ENCODE measurements around the gene PPM1N. TPM values are rescaled to one million over a fixed set of nuclear protein-coding genes. Genes with fewer than 3 reads are reported as not detected.
A peak's percentile ranks its signal among the peaks of the same experiment; 100 is the strongest.

The PPM1N gene
- total RNA-seq, 1 experiment from 2014 or later, result 5.2 TPM

- Histone ChIP-seq H3K9me3 (ENCODE audit: control insufficient read depth in 1 of 2, insufficient read depth in 1 of 2, low read depth in 1 of 2, low read length in 2 of 2) (no peaks in the 10 kb centered on the region), H3K36me3 (ENCODE audit: control insufficient read depth in 1 of 2, insufficient read depth in 2 of 2, low read length in 2 of 2) (peaks cover 0 to 5% of the 10 kb centered on the region in 2 experiments; a peak in 1 of 4 replicates), H3K9ac (ENCODE audit: low read length) (peak overlapping the region; percentile 98), H3K79me2 (ENCODE audit: insufficient read depth, low read length) (peaks cover 72% of the 10 kb centered on the region), H4K20me1 (ENCODE audit: insufficient read depth) (no peaks in the 10 kb centered on the region), H3K4me3 (replicated peaks in 1 of 2; ENCODE audit: low read depth in 1 of 2, low read length in 2 of 2) (peak overlapping the region; percentile 98 to 99), H3K9me2 (ENCODE audit: insufficient read depth) (no peaks in the 10 kb centered on the region), H3K4me2 (ENCODE audit: low read length) (peak overlapping the region; percentile 99), H3K4me1 (ENCODE audit: control insufficient read depth in 1 of 2, insufficient read depth in 2 of 2, low read length in 2 of 2) (peaks cover 46 to 75% of the 10 kb centered on the region in 2 experiments), H3K27me3 (ENCODE audit: insufficient read depth, low read length) (no peaks in the 10 kb centered on the region), H3K27ac (ENCODE audit: low read depth, low read length) (peak overlapping the region; percentile 95), H2AFZ (ENCODE audit: low read depth, low read length, poor library complexity, severe bottlenecking) (no peak overlapping the region)
- TF ChIP-seq EGR1 (IDR thresholded peaks at IDR 0.05; ENCODE audit: low read depth) (0 out of 2 replicates have a peak, but pooled peaks have one; percentile 37), JUND (IDR thresholded peaks at IDR 0.05) (no peak), TCF7L2 (IDR thresholded peaks at IDR 0.05; ENCODE audit: borderline replicate concordance, extremely low read depth, insufficient read depth, insufficient read length) (no peak), ZNF274 (IDR thresholded peaks at IDR 0.05; ENCODE audit: low read depth, low read length) (no peak), SRF (IDR thresholded peaks at IDR 0.05; ENCODE audit: low read depth) (no peak), POLR2AphosphoS5 (IDR thresholded peaks at IDR 0.05; ENCODE audit: low read depth, low read length) (peak; percentile 39; the same call in 1 of the 2 replicates), ZFX (IDR thresholded peaks at IDR 0.05) (no peak), POLR2A (IDR thresholded peaks at IDR 0.05; ENCODE audit: borderline replicate concordance, extremely low read depth, insufficient read depth, insufficient read length) (no peak), SP1 (IDR thresholded peaks at IDR 0.05; ENCODE audit: low read depth) (0 out of 2 replicates have a peak, but pooled peaks have one; percentile 8), REST (IDR thresholded peaks at IDR 0.05; ENCODE audit: low read depth) (no peak), ATF3 (IDR thresholded peaks at IDR 0.05) (no peak)
- CTCF ChIA-PET, result no interaction called here
- POLR2A ChIA-PET, result interaction anchor here (1.1 kb wide), 1 partner anchor 137 kb away, joined by 3 read pairs; no protein-coding TSS in a partner anchor
- no TSS peak for BruUV-seq (replicated peaks)
- ATAC-seq, result peak; percentile 26
- no peak for DNase-seq (ENCODE audit: low read depth, low spot score)
- intact Hi-C loops (cut with micrococcal nuclease), result no loop called here
- RAD21 ChIA-PET (ENCODE audit: low non-redundant PET in 1 of 2, low total read pairs in 2 of 2, uncharacterized antibody in 2 of 2, unreplicated experiment in 2 of 2), result no interaction called here
These were observed 10.8 kb downstream of the PPM1N start for GRCh38 chr19:45508861-45509691.
